ENCODE measurements around the gene MAPK1IP1L.
"Not testable (repeated sequence)": the region's sequence is repeated elsewhere in the genome, so short reads cannot be mapped to it uniquely, and the experiment has no call there.

MAPK1IP1L gene

DNA sequence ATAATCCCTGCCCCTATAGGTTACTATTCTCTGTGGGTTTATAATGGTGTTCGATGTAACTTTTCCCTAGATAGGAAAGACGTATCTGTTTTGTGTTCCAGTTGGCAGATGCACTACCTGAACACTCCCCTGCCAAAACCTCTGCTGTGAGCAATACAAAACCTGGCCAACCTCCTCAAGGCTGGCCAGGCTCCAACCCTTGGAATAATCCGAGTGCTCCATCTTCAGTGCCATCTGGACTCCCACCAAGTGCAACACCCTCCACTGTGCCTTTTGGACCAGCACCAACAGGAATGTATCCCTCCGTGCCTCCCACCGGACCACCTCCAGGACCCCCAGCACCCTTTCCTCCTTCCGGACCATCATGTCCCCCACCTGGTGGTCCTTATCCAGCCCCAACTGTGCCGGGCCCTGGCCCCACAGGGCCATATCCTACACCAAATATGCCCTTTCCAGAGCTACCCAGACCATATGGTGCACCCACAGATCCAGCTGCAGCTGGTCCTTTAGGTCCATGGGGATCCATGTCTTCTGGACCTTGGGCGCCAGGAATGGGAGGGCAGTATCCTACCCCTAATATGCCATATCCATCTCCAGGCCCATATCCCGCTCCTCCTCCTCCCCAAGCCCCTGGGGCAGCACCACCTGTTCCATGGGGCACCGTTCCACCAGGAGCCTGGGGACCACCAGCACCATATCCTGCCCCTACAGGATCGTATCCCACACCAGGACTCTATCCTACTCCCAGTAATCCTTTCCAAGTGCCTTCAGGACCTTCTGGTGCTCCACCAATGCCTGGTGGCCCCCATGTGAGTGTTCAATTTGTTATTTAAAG, 11.3 kb downstream of the MAPK1IP1L start:
- DNase-seq (ENCODE audit: insufficient read length): no peak
- FAIRE-seq: no peak
- no peak for TF ChIP-seq POLR2A (IDR thresholded peaks at IDR 0.05; ENCODE audit: low read depth, low read length)
- TF ChIP-seq POLR2AphosphoS5 (IDR thresholded peaks at IDR 0.05; ENCODE audit: low read depth, low read length): no peak
- no peak for TF ChIP-seq TAF1 (IDR thresholded peaks at IDR 0.05; ENCODE audit: borderline replicate concordance, low read depth, low read length)

DNA sequence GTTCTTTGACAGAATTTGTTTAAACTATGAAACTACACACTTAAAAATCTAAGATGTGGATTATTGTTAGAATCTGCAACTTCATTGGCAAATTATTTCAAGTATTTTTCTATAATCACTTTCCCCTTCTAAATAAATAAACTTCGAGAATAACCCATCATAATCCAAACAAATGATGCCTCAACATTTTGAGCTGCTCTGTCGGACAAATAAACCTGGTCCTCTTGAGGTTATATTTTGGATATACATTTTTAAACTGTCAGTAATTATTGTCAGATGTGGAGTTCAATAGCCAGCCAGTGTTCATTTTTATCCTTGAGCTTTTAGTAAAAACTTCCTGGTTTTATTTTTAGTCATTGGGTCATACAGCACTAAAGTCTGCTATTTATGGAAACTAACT, 13.4 kb downstream of the MAPK1IP1L start:
- FAIRE-seq; DNase-seq (ENCODE audit: insufficient read length): not testable (repeated sequence)

DNA sequence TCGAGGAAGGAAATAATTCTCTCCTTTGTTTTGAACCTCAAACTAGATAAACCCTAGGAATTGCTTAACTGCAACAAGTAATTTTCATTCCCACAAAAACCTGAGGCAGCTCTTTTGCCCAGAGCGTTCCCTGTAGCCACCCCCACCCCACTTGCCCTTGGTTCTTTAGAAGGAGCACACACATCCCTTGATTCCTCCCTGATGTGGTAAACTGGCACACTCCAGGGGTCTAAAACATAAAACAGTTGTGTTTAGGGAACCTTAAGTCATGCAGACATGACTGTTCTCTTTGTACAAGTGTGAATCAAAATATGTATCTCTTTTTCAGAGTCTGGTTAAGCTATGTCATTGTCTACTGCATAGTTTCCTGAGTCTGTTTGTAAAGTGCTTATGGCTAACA, 14.0 kb downstream of the MAPK1IP1L start:
- FAIRE-seq (peak; percentile 30), DNase-seq (ENCODE audit: insufficient read length) (no peak)
- TF ChIP-seq TAF1 (IDR thresholded peaks at IDR 0.05; ENCODE audit: borderline replicate concordance, low read depth, low read length): no peak
- TF ChIP-seq POLR2AphosphoS5 (IDR thresholded peaks at IDR 0.05; ENCODE audit: low read depth, low read length): peak; percentile 54
- peak; percentile 31; the same call in 1 of the 2 replicates for TF ChIP-seq POLR2A (IDR thresholded peaks at IDR 0.05; ENCODE audit: low read depth, low read length)

DNA sequence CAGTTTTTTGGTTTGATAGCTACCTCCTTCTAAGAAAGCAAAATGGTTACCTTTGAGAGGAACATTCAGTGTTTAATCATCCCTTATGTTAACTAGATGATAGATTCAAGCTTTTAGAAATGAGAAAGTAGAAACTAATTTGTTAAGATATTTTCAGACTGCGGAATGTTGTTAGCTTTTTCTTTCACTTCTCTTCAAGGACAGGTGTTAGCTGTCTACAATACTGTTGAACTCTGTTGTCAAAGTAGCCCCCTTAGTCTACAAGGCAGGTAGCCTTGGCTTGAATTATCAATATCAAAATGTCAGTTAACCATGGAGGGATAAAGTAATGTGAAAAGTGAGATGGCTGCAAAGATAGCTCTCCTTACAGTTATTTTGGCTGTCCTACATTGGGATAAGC, 14.8 kb downstream of the MAPK1IP1L start:
- peak; percentile 65 for FAIRE-seq
- DNase-seq (ENCODE audit: insufficient read length): no peak
- no peak for TF ChIP-seq POLR2A (IDR thresholded peaks at IDR 0.05; ENCODE audit: low read depth, low read length)
- TF ChIP-seq TAF1 (IDR thresholded peaks at IDR 0.05; ENCODE audit: borderline replicate concordance, low read depth, low read length): no peak

DNA sequence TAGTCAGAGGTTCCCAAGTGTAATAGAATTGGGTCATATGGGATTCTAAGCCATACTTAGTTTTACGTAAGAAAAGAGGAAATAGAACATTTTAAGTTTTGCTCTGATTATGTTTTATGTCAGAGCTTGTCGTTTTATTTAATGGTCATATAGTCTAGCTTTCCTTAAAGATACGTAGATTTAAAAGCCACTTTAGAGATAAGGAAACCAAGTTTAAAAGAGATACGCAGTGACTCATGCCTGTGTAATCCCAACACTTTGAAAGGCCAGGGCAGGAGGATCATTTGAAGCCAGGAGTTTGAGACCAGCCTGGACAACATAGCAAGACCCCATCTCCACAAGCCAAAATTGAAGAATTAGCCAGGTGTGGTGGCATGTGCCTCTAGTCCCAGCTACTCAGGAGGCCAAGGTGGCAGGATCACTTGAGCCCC, 19.5 kb downstream of the MAPK1IP1L start:
- FAIRE-seq (no peak), DNase-seq (ENCODE audit: insufficient read length) (no peak)
- TF ChIP-seq TAF1 (IDR thresholded peaks at IDR 0.05; ENCODE audit: borderline replicate concordance, low read depth, low read length) (no peak), POLR2A (IDR thresholded peaks at IDR 0.05; ENCODE audit: low read depth, low read length) (no peak), POLR2AphosphoS5 (IDR thresholded peaks at IDR 0.05; ENCODE audit: low read depth, low read length) (no peak)

DNA sequence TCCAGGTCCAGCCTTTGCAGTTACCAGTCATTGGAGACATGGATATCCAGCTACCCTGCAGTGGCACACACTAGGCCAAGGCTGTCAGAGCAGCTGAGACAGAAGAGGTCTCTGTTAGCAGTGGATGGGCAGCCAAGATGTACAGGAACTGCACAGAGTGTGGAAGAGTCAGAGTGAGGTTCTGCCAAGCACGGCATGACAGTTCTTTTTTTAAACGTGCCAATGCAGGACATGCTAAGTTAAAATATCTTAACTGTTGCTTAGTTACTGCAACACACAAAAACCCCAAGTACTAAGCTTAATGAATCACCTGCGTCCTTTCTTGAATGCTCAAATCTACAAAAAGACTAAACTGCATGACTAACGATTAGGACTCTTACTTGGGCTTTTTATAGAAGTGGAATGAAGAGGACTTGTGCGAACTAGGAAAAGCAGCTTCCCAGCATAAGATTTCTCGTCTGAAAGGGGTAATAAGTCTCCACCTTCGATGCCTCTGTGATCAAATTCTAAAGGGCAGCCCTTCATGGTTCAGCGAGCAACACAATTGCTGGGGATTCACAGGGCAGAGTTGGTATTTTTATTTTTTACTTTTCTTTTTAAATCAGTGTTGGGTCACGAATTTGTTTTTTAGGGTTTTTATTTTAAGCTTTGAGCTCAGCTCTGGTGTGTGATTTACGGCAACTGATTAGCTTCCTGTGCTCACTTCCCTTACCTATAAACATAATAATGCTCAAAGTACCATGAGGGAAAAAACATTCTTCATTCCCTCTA, 20.6 kb downstream of the MAPK1IP1L start:
- FAIRE-seq (peak; percentile 90), DNase-seq (ENCODE audit: insufficient read length) (no peak)
- peak; percentile 53 for TF ChIP-seq POLR2A (IDR thresholded peaks at IDR 0.05; ENCODE audit: low read depth, low read length)
- no peak for TF ChIP-seq TAF1 (IDR thresholded peaks at IDR 0.05; ENCODE audit: borderline replicate concordance, low read depth, low read length)
- peak; percentile 51; the same call in 1 of the 2 replicates for TF ChIP-seq POLR2AphosphoS5 (IDR thresholded peaks at IDR 0.05; ENCODE audit: low read depth, low read length)

DNA sequence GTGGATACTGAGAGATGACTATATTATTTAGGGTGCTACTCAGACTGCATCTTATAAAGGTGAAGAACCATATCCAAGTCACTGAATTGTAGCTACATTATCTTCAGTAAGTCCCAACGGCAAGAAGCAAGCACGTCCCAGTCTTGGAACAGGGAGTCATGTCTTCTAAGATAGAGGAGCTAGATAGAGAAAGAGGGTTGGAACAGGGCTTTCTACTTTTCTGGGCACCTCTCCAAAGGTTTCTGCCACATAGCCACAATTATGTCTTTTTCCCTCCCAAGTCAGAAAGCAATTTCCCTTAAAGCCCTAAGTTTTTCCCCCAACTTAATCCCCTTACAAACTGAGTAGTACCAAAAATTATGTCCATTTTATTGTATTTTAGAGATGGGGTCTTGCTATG, 22.4 kb downstream of the MAPK1IP1L start:
- no peak for FAIRE-seq
- DNase-seq (ENCODE audit: insufficient read length): no peak
- TF ChIP-seq TAF1 (IDR thresholded peaks at IDR 0.05; ENCODE audit: borderline replicate concordance, low read depth, low read length) (no peak), POLR2AphosphoS5 (IDR thresholded peaks at IDR 0.05; ENCODE audit: low read depth, low read length) (no peak), POLR2A (IDR thresholded peaks at IDR 0.05; ENCODE audit: low read depth, low read length) (no peak)

DNA sequence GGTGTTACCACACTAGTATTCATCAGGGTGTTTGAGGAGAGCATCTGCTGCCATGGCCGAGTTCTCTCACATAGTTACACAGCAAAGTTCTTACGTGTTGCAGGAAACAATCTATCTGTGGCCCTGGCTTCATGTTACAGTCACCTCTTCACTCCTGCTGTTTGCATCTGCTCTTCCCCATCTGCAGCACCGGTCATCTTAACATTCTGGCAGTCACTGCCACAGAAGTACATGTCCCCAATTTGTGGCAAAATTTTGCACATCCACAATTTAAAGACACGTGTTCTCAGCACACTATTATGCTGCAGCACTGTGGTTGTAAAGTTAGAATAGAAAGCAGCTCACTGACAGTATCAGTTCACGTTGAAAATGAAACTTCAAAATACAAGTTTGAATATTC, 23.2 kb downstream of the MAPK1IP1L start:
- DNase-seq (ENCODE audit: insufficient read length) (no peak), FAIRE-seq (peak; percentile 92)
- TF ChIP-seq POLR2A (IDR thresholded peaks at IDR 0.05; ENCODE audit: low read depth, low read length) (no peak; the same call in 1 of the 2 replicates), TAF1 (IDR thresholded peaks at IDR 0.05; ENCODE audit: borderline replicate concordance, low read depth, low read length) (no peak), POLR2AphosphoS5 (IDR thresholded peaks at IDR 0.05; ENCODE audit: low read depth, low read length) (no peak)

DNA sequence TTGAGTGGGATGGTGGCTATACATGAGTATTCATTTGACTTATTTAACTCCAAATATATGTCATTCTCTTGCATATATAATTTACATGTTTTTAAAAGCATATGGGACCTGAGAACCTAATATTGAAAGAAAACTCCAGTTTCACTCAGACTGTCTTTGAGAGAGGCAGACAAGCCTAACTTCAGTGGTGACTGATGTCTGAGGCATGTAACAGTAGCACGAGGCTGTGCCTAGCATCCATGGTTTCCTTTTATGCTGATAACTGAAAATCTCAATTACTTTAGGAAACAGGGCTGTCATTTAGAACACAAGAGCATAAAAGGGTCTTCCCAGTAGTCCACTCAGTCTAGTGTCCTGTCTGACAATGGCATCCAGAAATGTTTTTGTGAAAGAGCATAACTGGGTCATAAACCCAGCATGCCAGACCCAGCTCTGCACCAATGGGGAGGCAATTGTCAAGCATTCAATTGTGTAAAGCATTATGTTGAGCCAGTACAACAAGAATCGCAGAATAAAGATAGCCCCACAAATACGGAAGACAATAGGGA, 24.3 kb downstream of the MAPK1IP1L start:
- DNase-seq (ENCODE audit: insufficient read length) (no peak), FAIRE-seq (peak; percentile 77)
- TF ChIP-seq TAF1 (IDR thresholded peaks at IDR 0.05; ENCODE audit: borderline replicate concordance, low read depth, low read length) (no peak), POLR2A (IDR thresholded peaks at IDR 0.05; ENCODE audit: low read depth, low read length) (no peak), POLR2AphosphoS5 (IDR thresholded peaks at IDR 0.05; ENCODE audit: low read depth, low read length) (no peak)

DNA sequence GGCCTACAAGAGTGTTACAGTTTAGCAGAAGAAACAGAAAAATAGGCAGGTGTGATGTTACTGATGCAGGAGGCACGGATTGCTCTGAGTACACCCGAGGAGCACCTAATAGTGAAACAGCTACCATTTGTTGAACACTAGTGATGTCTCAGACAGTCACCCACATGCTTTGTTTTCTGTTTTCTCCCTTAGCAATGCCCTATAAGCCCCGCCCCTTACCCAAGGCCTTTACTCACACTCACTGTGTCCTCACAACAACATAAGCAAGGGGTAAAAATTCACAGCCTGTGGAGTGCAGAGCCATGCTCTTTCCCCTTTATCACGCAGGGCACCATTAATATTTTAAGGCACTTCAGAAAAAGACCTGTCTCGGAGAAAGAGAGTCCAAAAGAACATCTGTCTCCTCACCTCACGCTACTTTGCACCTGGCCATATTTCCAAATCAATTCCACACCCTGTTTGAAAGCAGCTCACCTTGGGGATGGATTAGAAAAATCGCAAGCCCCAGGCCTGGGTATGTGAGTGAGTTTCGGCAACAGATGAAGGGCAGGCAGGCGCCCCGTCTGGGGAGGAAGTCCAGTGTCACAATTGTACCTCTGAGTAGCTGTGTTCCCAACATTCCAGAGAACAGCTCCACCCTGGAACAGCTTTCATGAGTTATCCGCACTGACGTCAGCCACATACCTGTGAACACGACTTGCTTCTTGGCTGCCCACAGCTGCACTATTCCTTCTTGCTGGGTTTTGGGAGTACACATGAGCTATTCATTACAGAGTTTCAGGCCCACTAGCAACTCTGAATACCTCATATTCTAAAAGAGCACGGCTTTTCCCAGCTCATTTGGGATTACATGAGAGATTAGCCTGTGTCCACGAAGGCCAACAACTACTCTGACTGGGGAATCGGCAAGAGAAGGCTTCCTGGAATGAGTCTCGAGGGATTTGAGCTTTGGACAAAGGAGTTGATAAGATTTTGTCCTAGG, 26.0 kb downstream of the MAPK1IP1L start:
- TF ChIP-seq TAF1 (IDR thresholded peaks at IDR 0.05; ENCODE audit: borderline replicate concordance, low read depth, low read length): no peak
- TF ChIP-seq POLR2AphosphoS5 (IDR thresholded peaks at IDR 0.05; ENCODE audit: low read depth, low read length): no peak
- TF ChIP-seq POLR2A (IDR thresholded peaks at IDR 0.05; ENCODE audit: low read depth, low read length): no peak
- FAIRE-seq (peak; percentile 33), DNase-seq (ENCODE audit: insufficient read length) (no peak)

DNA sequence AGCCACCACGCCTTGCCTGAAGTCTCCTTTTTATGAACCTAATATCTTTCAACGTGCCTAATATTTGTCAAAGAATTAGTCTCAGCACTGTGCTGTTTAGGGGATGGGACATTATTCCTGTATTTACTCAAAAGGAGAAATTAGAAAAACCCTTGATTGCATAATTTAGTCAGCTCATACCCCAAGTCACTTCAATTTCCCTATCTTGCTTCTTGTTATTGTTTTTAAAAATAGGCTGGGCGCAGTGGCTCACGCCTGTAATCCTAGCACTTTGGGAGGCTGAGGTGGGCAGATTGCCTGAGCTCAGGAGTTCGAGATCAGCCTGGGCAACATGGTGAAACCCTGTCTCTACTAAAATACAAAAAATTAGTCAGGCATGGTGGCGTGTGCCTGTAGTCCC, 28.5 kb downstream of the MAPK1IP1L start:
- FAIRE-seq; DNase-seq (ENCODE audit: insufficient read length): not testable (repeated sequence)

Measured in GM12892 (cell line).